SK-N-SH (cell line): ENCODE data around the gene VSIG8. TPM values are rescaled to one million over a fixed set of nuclear protein-coding genes. Genes with fewer than 3 reads are reported as not detected.

Experiments
- CTCF ChIA-PET: fragments of 300-600, 350-600 bp; formaldehyde crosslinking; extraction: SDS; loops from one replicate; lab custom pipeline; 2021; lab: Yijun Ruan, JAX
- POLR2A ChIA-PET: fragments of 350-600 bp; sonication (Branson Sonifier 250); formaldehyde crosslinking; extraction: SDS; loops from one replicate; lab custom pipeline; 2020; ENCODE audit warnings: antibody characterized with exemption, inconsistent platforms; lab: Yijun Ruan, JAX
- DNase-seq: peaks from one replicate; pipeline ENCODE4 v3.0.0; 2012
- H2AFZ ChIP-seq: fragments of 200-600 bp; sonication (generic); 2 replicates; pipeline ENCODE4 v1.8.1; 2016; ENCODE audit warnings: antibody characterized with exemption, mild to moderate bottlenecking, low read depth
- H3F3A ChIP-seq: fragments of 200-600 bp; sonication (generic); replicated peaks from 2 replicates; pipeline ENCODE3; 2016; ENCODE audit warnings: antibody characterized with exemption, mild to moderate bottlenecking; ENCODE audit not compliant: insufficient read depth
- H3K27ac ChIP-seq, 2 experiments: fragments of 200-500 bp in 1 of 2; fragments of 200-600 bp in 1 of 2; sonication (Bioruptor generic) in 1 of 2; sonication (generic), shearing (Covaris generic) in 1 of 2; 2 replicates each; pipeline versions ENCODE4 v1.5.1 to v1.6.1; 2014 to 2016; ENCODE audit warnings: low read depth in 2 of 2, inconsistent platforms in 1 of 2, low read length in 1 of 2, mild to moderate bottlenecking in 1 of 2, mixed read lengths in 1 of 2
- H3K27me3 ChIP-seq: fragments of 200-600 bp; sonication (generic), shearing (Covaris generic); 2 replicates; pipeline ENCODE4 v1.6.1; 2016; ENCODE audit warnings: mixed run types; ENCODE audit not compliant: insufficient read depth
- H3K36me3 ChIP-seq, 2 experiments: fragments of 200-500 bp in 1 of 2; fragments of 200-600 bp in 1 of 2; sonication (Bioruptor generic) in 1 of 2; sonication (generic) in 1 of 2; replicated peaks in 1 of 2; 2 replicates each; pipeline versions ENCODE3 to v1.5.1; 2014 to 2016; ENCODE audit warnings: low read length in 1 of 2, mild to moderate bottlenecking in 1 of 2; ENCODE audit not compliant: insufficient read depth in 2 of 2, control insufficient read depth in 1 of 2
- H3K4me1 ChIP-seq, 2 experiments: fragments of 200-500 bp in 1 of 2; fragments of 200-600 bp in 1 of 2; sonication (Bioruptor generic) in 1 of 2; sonication (generic), shearing (Covaris generic) in 1 of 2; 2 replicates each; pipeline versions ENCODE4 v1.5.1 to v1.6.1; 2014 to 2016; ENCODE audit warnings: low read depth in 1 of 2, low read length in 1 of 2, mixed run types in 1 of 2; ENCODE audit not compliant: insufficient read depth in 2 of 2, control insufficient read depth in 1 of 2
- H3K4me2 ChIP-seq: fragments of 200-600 bp; sonication (generic), shearing (Covaris generic); 2 replicates; pipeline ENCODE4 v1.6.1; 2017; ENCODE audit warnings: mixed run types
- H3K4me3 ChIP-seq, 2 experiments: fragments of 200-500 bp in 1 of 2; fragments of 200-600 bp in 1 of 2; sonication (Bioruptor generic) in 1 of 2; sonication (generic), shearing (Covaris generic) in 1 of 2; 2 replicates each; pipeline versions ENCODE4 v1.5.1 to v1.8.1; 2014 to 2016; ENCODE audit warnings: low read depth in 2 of 2, inconsistent platforms in 1 of 2, low read length in 1 of 2, mild to moderate bottlenecking in 1 of 2, mixed read lengths in 1 of 2, moderate library complexity in 1 of 2
- H3K79me2 ChIP-seq: fragments of 200-600 bp; sonication (generic); 2 replicates; pipeline ENCODE4 v1.8.1; 2017; ENCODE audit warnings: mild to moderate bottlenecking; ENCODE audit not compliant: insufficient read depth
- H3K9ac ChIP-seq: fragments of 200-600 bp; sonication (generic); 2 replicates; pipeline ENCODE4 v1.6.1; 2017; ENCODE audit warnings: mixed run types
- H3K9me2 ChIP-seq: fragments of 200-600 bp; sonication (generic); 2 replicates; pipeline ENCODE4 v1.6.1; 2017; ENCODE audit warnings: mixed run types
- H3K9me3 ChIP-seq: fragments of 200-600 bp; sonication (generic); 2 replicates; pipeline ENCODE4 v1.6.1; 2017; ENCODE audit warnings: mixed run types, mild to moderate bottlenecking, moderate library complexity
- H4K20me1 ChIP-seq: fragments of 200-600 bp; sonication (generic); 2 replicates; pipeline ENCODE4 v1.6.1; 2017; ENCODE audit warnings: mild to moderate bottlenecking, mixed run types; ENCODE audit not compliant: insufficient read depth
- CHD2 ChIP-seq: fragments of 150-350 bp; IDR thresholded peaks from 2 replicates; pipeline ENCODE4 v1.6.1; 2018; ENCODE audit warnings: low read length; ENCODE audit not compliant: partially characterized antibody
- ELF1 ChIP-seq: IDR thresholded peaks from 2 replicates; pipeline ENCODE4 v1.4.0; 2012
- FOSL2 ChIP-seq: IDR thresholded peaks from 2 replicates; pipeline ENCODE4 v1.4.0; 2012; ENCODE audit warnings: low read depth, mild to moderate bottlenecking, moderate library complexity, borderline replicate concordance
- JUND ChIP-seq: IDR thresholded peaks from 2 replicates; pipeline ENCODE4 v1.4.0; 2012
- MAX ChIP-seq: IDR thresholded peaks from 2 replicates; pipeline ENCODE4 v1.4.0; 2012; ENCODE audit warnings: low read depth
- MEF2A ChIP-seq: IDR thresholded peaks from 2 replicates; pipeline ENCODE4 v1.4.0; 2012; ENCODE audit warnings: low read depth, borderline replicate concordance
- MXI1 ChIP-seq: IDR thresholded peaks from 2 replicates; pipeline ENCODE4 v1.6.1; 2012; ENCODE audit warnings: mild to moderate bottlenecking, low read depth, low read length, improper control_type of control experiment
- NFIC ChIP-seq: IDR thresholded peaks from 2 replicates; pipeline ENCODE4 v1.4.0; 2012; ENCODE audit warnings: borderline replicate concordance
- NRF1 ChIP-seq: IDR thresholded peaks from 2 replicates; pipeline ENCODE4 v1.6.1; 2012; ENCODE audit warnings: low read depth, mild to moderate bottlenecking, low read length
- POLR2AphosphoS5 ChIP-seq: IDR thresholded peaks from 2 replicates; pipeline ENCODE4 v1.6.1; 2012; ENCODE audit warnings: low read depth, low read length
- RCOR1 ChIP-seq: fragments of 150-350 bp; IDR thresholded peaks from 2 replicates; pipeline ENCODE4 v1.6.1; 2017; ENCODE audit warnings: antibody characterized with exemption, low read length
- RFX5 ChIP-seq: IDR thresholded peaks from 2 replicates; pipeline ENCODE4 v1.6.1; 2012; ENCODE audit warnings: mild to moderate bottlenecking, improper control_type of control experiment, low read length
- RXRA ChIP-seq: IDR thresholded peaks from 2 replicates; pipeline ENCODE4 v1.4.0; 2012; ENCODE audit warnings: low read depth, mild to moderate bottlenecking, borderline replicate concordance
- SIN3A ChIP-seq: IDR thresholded peaks from 2 replicates; pipeline ENCODE4 v1.6.1; 2012; ENCODE audit warnings: low read depth, mild to moderate bottlenecking, low read length, moderate library complexity, borderline replicate concordance
- TAF1 ChIP-seq: IDR thresholded peaks from 2 replicates; pipeline ENCODE4 v1.6.1; 2012; ENCODE audit warnings: low read depth, mild to moderate bottlenecking, low read length, moderate library complexity, borderline replicate concordance
- YY1 ChIP-seq: IDR thresholded peaks from 2 replicates; pipeline ENCODE4 v1.4.0; 2012; ENCODE audit warnings: low read depth, mild to moderate bottlenecking
- WGBS: methylation state at CpG from one replicate; pipeline ENCODE4 v1.1.6; 2017; ENCODE audit warnings: low lambda C conversion rate; 5-methylcytosine and 5-hydroxymethylcytosine counted together
- polyA plus RNA-seq, 3 experiments: library from polyadenylated mRNA; depleted of rRNA; stranded (reverse); fragments of >200 nt; gene quantifications; 2 replicates each; pipeline ENCODE4 v1.2.3, GENCODE V29; 2012
- TF ChIP-seq, protein P1 (sequence below): IDR thresholded peaks from 2 replicates; pipeline ENCODE4 v1.4.0; 2012; ENCODE audit warnings: low read depth, borderline replicate concordance
- TF ChIP-seq, protein P2 (sequence below): IDR thresholded peaks from 2 replicates; pipeline ENCODE4; 2012

The VSIG8 gene
- polyA plus RNA-seq, 1 of the 3 experiments (the other 2 are of a cell fraction) = not detected

GRCh38 chr1:159827549-159827948 lies 34.9 kb downstream of the VSIG8 start:
- Histone ChIP-seq H4K20me1 (no peaks in the 10 kb centered on the region), H3K27ac (no peak overlapping the region), H2AFZ (no peak overlapping the region), H3K79me2 (no peaks in the 10 kb centered on the region), H3K9ac (no peak overlapping the region), H3K4me1 (peaks cover 10 to 26% of the 10 kb centered on the region in 2 experiments; a peak in 2 of 4 replicates), H3K9me3 (no peaks in the 10 kb centered on the region), H3F3A (no peaks in the 10 kb centered on the region), H3K36me3 (no peaks in the 10 kb centered on the region), H3K4me3 (no peak overlapping the region), H3K27me3 (no peaks in the 10 kb centered on the region), H3K9me2 (no peaks in the 10 kb centered on the region), H3K4me2 (no peak overlapping the region)
- POLR2A ChIA-PET = no interaction called here
- 82% methylated on average over 2 of the region's 3 CpGs for WGBS
- TF ChIP-seq YY1 (no peak), TAF1 (no peak), RXRA (no peak), POLR2AphosphoS5 (no peak), NFIC (no peak), RFX5 (no peak), RCOR1 (no peak), FOSL2 (no peak), SIN3A (no peak), MEF2A (no peak), CHD2 (no peak), ELF1 (no peak), MAX (no peak), NRF1 (no peak), MXI1 (no peak), JUND (no peak)
- TF ChIP-seq, protein P1, sequence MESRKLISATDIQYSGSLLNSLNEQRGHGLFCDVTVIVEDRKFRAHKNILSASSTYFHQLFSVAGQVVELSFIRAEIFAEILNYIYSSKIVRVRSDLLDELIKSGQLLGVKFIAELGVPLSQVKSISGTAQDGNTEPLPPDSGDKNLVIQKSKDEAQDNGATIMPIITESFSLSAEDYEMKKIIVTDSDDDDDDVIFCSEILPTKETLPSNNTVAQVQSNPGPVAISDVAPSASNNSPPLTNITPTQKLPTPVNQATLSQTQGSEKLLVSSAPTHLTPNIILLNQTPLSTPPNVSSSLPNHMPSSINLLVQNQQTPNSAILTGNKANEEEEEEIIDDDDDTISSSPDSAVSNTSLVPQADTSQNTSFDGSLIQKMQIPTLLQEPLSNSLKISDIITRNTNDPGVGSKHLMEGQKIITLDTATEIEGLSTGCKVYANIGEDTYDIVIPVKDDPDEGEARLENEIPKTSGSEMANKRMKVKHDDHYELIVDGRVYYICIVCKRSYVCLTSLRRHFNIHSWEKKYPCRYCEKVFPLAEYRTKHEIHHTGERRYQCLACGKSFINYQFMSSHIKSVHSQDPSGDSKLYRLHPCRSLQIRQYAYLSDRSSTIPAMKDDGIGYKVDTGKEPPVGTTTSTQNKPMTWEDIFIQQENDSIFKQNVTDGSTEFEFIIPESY = no peak
- TF ChIP-seq, protein P2, sequence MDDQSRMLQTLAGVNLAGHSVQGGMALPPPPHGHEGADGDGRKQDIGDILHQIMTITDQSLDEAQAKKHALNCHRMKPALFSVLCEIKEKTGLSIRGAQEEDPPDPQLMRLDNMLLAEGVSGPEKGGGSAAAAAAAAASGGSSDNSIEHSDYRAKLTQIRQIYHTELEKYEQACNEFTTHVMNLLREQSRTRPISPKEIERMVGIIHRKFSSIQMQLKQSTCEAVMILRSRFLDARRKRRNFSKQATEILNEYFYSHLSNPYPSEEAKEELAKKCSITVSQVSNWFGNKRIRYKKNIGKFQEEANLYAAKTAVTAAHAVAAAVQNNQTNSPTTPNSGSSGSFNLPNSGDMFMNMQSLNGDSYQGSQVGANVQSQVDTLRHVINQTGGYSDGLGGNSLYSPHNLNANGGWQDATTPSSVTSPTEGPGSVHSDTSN = no peak
- CTCF ChIA-PET = interaction anchor here (3.5 to 8.8 kb wide), 2 partner anchors 29 to 63 kb away, joined by 12 to 41 read pairs; no protein-coding TSS in a partner anchor
- DNase-seq = no peak
